ENCODE results near the gene VPS50.

The VPS50 gene

DNA sequence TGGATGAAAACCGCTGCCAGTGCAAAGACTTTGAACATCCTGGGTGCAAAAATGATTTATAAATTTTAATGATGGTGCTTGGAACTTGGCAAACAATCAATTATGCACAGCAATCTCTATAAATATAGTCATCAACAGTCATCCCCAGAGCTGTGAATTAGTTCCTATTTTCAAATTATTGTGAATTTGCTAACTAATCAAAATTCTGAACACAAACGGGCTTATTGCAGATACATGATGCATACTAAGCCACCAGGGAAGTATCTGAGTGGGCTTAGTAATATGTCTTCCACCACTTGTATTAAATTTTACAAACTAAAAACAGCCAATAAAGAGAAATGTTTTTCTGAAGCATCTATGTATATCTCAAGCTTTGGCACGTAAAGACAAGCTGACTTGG, 177.2 kb downstream of the VPS50 start:
- no peak for DNase-seq (ENCODE audit: low read depth)
